Mucosa of gallbladder (tissue), 1 donor: ENCODE results near the gene CPLANE2. TPM values are rescaled to one million over a fixed set of nuclear protein-coding genes. Genes with fewer than 3 reads are reported as not detected.
"Not testable (repeated sequence)": the region's sequence is repeated elsewhere in the genome, so short reads cannot be mapped to it uniquely, and the experiment has no call there.

Experiments
- DNase-seq: peaks from one replicate; pipeline ENCODE4 v3.0.0-alpha.2; 2020; ENCODE audit warnings: low spot score
- total RNA-seq: library from RNA; stranded (reverse); gene quantifications from one replicate; pipeline ENCODE4 v1.2.1, GENCODE V29; 2021
- donor health status: DM: no; HTN: no; CAD: no.

Gene CPLANE2
- total RNA-seq, 1 donor from 2014 or later: 20.6 TPM

DNA sequence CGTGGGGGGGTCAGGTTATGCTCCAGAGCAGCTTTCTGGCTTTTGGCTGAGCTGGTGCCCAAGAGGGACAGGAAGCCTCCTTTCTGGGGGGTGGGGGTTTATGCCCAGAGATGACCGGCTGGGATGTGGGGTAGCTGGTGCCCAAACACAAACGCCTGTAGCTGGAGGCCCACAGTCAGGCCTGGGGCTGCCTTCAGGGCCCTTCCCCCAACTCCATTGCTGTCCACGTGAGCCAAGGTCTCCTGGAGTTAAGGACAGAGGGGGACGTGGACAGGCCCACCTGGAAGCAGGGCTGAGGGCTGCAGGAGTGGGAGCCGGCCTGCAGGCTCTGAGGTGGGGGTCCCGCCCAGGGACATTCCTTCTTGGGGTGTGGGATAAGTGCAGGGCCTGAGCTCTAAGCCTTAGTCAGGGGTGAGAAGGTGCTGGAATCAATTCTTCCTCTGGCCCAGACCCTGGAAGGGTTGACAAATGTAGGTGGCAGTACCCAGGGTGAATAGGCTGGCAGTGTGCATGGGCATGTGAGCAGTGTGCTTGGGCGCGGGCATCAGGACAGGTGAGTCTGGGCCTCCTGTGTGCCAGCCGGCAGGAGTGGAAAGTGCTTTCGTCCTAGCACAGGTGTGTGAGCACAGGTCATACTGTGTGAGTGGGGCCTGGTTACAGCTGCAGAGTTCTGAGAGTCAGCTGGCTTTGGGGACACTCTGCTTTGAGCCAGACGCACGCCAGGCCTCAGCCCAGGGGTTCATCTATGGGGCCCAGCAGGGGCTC is 6.8 kb downstream of the CPLANE2 start:
- no peak for DNase-seq

GRCh38 chr1:16226490-16227179 is 10.3 kb downstream of the CPLANE2 start:
- peak; percentile 62 for DNase-seq

GRCh38 chr1:16226129-16226489 is 10.9 kb downstream of the CPLANE2 start:
- no peak for DNase-seq

DNA sequence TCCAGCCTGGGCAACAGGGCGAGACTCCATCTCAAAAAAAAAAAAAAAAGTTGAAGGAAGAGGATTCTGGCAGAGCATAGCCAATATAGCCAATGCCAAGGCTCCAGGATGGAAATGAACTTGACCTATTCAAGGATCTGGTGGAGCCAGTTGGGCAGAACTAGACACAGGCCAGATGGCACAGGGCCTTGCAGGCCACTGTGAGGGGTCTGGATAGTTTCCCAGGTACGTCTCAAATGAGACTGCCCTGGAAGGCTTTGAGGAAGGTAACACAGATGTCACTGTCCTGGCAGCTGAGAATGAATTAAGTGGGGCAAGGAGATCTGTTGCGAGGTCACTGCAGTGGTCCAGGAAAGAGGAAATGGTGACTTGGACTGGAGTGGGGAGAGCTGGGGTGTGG is 12.5 kb downstream of the CPLANE2 start:
- DNase-seq: no peak

DNA sequence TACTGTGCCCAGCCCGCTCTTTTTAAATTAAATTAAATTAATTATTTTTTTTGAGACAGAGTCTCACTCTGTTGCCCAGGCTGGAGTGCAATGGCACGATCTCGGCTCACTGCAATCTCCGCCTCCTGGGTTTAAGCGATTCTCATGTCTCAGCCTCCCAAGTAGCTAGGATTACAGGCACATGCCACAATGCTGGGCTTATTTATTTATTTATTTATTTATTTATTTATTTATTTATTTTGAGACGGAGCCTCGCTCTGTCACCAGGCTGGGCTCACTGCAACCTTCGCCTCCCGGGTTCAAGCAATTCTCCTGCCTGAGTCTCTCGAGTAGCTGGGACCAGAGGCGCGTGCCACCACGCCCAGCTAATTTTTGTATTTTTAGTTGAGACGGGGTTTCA is 14.3 kb downstream of the CPLANE2 start:
- not testable (repeated sequence) for DNase-seq

DNA sequence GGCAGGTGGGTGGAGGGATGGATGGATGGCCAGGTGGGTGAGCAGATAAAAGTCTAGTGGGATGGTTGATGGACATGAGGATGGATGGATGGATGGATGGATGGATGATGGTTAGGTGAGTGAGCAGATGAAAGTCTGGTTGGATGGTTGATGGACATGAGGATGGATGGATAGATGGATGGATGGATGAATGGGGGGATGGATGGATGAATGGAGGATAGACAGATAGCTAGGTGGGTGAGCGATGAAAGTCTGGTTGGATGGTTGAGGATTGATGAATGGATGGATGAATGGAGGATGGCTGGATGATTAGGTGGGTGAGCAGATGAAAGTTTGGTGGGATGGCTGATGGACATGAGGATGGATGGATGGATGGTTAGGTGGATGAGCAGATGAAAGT is 15.5 kb downstream of the CPLANE2 start:
- DNase-seq: no peak

DNA sequence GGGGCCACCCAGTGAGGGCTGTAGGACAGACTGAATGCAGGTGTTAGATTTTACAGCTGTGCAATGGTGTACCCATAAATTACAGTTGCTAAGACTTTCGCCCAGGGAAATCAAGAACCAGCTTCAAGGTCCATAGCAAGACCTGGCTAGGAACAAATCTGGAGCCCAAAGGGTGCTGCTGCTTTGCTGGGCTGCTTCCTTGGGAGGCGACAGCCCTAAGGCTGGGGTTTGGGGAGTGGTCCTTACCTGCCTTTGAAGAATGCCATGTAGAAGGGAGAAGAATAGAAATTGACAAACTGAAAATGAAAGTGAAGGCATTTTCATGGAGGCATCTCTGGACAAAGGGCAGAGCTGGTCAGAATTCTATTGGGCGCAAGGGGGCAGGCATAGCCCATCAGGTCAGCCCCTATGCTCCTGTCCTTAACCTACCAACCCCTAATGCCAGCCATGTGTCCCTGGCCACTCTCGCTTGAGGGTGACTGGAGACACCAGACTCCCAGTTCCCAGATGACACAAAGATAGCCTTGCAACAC is 16.9 kb downstream of the CPLANE2 start:
- DNase-seq: no peak

DNA sequence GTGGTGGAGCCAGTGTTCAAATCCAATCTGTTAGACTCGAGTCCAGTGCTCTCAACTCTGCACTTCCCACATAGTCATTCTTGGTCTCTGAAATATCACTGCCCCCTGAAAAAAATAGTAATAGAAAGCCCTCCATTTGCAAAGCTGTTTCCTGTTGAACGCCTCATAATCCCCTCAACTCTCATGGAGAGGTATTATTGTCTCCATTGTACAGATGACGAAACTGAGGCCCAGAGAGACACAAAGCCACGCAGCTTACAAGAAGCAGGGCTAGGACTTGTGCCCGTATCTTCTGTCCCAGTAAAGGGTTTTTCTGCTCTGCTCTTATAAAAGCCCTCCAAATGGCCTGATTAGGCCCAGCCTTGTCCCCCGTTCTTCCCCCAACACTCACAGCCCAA is 18.3 kb downstream of the CPLANE2 start:
- DNase-seq: no peak

- peak; percentile 24 for DNase-seq
Measured at GRCh38 chr1:16218014-16218673, 18.8 kb downstream of the CPLANE2 start.

GRCh38 chr1:16217061-16217785 is 19.8 kb downstream of the CPLANE2 start:
- peak; percentile 98 for DNase-seq

- peak; percentile 80 for DNase-seq
Measured at GRCh38 chr1:16215882-16216753, 20.9 kb downstream of the CPLANE2 start.

DNA sequence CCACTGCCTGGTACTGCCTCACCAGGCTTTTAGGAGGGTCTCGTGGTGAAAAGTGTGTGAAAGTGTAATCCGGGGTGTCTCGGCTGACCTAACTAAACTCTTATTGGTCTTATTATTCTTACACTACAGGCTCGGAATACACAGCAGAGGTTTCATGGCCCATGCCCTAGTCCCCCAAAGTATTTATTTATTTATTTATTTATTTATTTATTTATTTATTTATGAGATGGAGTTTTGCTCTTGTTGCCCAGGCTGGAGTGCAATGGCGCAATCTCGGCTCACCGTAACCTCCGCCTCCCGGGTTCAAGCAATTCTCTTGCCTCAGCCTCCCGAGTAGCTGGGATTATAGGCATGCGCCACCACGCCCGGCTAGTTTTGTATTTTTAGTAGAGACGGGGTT is 21.7 kb downstream of the CPLANE2 start:
- not testable (repeated sequence) for DNase-seq

DNA sequence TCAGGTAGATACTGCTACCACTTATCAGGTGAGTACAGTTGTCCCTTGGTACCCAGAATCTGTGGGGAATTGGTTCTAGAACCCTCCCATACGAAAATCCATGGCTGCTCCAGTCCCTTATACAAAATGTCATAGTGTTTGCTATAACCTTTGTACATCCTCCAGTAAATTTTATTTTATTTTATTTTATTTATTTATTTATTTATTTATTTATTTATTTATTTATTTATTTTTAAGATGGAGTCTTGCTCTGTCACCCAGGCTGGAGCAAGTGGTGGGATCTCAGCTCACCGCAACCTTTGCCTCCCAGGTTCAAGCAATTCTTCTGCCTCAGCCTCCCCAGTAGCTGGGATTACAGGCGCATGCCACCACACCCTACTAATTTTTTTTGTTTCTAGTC is 23.4 kb downstream of the CPLANE2 start:
- DNase-seq: not testable (repeated sequence)

DNA sequence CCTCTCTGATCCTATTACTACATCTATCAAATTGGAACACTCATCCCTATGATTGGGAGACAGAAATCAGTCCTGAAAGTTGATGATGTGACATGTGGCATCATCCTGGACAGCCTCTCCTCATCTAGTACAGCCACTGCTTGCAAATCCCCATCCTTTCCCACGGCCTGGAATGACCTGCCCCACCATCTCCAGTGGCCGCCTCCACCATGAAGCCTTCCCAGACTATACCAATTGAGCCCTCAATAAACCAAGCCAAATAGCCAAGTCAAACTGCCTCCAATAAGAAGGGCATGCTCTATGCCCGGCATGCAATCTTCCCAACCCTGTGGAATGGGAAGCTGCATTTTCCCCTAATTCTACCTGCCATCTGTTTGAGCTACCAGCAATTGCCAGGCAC is 24.0 kb downstream of the CPLANE2 start:
- DNase-seq: no peak

DNA sequence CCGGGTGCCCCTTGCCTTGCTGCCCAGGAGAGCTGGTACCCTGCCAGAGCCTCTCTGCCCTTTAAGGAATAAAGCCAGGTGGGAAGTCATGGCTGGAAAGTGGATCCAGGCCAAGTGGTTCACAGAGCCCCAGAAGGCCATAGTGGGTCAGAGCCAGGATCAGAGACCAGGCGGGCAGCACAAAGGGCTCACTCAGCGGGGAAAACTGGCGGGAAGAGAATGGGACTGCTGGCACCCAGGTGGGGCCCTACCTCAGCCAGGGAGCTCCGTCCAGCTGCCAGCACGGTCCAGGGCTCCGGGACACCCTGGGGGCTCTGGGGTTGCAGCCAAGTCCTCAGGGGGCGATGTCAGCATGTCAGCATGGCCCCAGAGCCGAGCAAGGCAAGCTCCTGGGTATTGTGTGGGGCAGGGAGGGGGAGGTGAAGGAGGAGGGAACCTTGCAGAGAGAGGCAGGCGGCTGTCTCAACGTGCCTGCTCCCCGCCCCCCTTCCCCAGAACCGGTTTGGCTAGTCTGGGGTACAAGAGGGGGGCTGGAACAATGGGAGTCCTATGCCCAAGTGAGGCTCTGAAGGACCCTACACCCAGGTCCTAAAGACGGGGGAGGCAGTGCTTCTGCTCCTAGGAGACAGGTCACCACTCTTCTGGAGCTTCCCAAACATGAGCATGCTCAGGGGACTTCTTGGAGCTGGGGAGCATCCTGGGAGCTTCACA is 24.6 kb downstream of the CPLANE2 start, which contains the start of gene ARHGEF19:
TSS of gene ARHGEF19 (minus strand) at position 402 of the 711 bp plus-strand sequence. CDS start 3,598 bp downstream, outside the sequence.
- no peak for DNase-seq

- DNase-seq: no peak
Measured at GRCh38 chr1:16211824-16212223, 25.2 kb downstream of the CPLANE2 start.

GRCh38 chr1:16210581-16210980 is 26.4 kb downstream of the CPLANE2 start:
- DNase-seq: no peak

GRCh38 chr1:16209847-16210407 is 27.1 kb downstream of the CPLANE2 start:
- no peak for DNase-seq

- DNase-seq: no peak
Measured at GRCh38 chr1:16209132-16209846, 27.7 kb downstream of the CPLANE2 start.
